RCC 7860 (cell line): ENCODE results near the gene MGRN1.

ENCODE experiments used
- DNase-seq: peaks from one replicate; pipeline ENCODE4 v3.0.0-alpha.2; 2015; ENCODE audit warnings: low spot score
- FAIRE-seq: peaks from 2 replicates; lab custom pipeline; 2012; peaks lifted over from hg19 to GRCh38; lab: Jason Lieb, UNC

Gene MGRN1

DNA sequence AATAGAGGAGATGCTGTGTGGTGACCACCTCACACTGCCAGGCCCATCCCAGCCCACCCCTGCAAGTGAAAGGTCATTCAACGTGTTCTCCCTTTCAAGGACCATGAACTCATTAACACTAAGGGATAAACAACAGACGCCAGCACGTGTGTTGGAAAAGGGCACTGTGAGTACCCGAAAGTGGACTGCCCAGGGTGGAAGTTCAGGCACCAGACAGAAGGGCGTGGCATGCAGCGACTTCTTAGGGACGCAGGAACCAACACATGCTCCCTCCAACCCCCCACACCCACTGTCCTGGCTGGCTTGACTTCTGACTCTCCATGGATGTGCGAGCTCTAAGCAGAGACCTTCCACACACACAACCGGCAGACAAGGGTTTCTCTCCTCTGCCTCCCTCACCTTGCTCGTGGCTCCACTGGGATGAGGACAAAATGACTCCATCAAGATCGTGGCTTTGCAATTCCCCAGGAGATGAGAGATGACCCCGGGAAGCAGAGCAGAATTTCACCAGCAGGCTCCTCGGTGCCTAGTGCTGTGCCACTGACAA, 20.9 kb upstream of the MGRN1 start:
- no peak for FAIRE-seq
- DNase-seq, result no peak

DNA sequence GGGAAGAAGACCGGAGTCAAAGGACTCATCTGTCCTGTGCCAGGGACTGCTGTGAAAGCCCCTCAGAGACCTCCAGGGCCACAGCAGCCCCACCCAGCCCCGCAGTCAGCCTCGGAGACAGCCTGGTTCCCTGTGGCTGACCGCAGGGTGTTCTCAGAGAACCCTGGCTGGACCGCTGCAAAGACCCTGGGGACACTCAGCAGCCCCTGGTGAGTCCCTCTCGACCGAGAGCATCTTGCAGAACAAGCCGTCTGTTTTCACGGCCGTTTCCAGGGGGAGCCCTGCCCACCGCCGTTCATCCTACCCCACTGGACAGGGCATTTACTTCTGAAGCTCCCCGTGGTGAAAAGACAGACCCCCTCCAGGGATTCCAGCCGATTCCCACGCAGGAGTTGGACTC, 20.2 kb upstream of the MGRN1 start:
- DNase-seq, result no peak
- no peak for FAIRE-seq

DNA sequence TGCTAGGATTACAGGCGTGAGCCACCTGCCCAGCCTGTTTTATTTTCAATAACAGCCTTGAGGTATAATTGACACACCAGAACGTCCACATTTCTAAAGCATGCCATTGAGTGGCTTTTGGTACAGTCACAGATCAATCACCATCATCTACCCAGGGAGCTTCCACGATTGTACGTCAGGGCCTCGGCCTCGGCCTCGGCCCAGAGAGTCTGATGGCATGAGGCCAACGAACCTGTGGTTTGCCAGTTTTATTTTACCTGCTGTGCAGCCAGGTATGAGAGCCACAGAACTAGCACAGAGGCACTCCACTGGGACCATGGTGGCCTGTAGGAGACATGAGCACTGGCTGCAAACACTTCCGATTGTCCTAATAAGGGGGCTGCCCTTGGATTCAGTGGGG, 18.3 kb upstream of the MGRN1 start:
- DNase-seq, result no peak
- no peak for FAIRE-seq

DNA sequence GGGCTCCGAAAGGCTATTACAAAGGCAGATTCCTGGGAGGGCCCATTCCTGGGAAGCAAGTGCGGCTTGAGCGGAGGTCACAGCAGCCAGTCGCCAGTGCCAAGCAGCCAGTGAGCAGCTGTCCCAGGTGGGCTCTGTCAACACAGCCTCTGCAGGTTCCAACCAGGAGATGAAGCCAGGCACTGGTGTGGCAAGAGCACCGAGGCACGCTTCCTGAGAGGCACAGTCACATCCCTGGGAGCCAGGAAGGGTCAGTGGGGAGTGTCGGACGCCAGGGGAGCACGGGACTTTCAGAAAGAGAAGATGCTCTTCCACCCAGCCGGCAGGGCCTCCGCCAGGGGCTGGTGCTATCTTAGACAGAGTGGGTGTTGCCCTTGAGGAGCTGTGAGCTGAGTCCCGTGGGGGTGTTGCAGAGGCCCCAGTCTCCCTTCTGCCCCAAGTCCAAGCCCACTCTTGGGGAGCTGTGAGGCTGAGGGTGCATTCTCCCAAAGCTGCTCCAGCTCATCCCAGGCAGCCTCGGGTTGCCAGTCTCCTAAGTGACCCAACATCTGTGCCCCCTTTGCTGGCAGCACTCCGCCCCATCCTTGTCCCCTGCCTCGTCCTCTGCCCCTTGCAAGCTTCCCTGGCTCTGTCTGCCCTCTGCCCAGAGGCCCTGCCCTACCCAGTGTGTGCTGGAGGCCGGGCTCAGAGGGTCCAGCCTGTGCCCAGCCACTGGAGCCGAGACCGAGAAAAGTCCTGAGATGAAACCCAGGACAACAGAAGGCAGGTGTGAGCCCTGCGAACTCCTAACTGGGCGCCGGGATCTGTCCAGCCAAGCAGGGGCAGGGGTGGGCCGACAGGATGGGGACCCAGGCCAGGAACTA, 16.6 kb upstream of the MGRN1 start:
- DNase-seq (no peak), FAIRE-seq (no peak)

DNA sequence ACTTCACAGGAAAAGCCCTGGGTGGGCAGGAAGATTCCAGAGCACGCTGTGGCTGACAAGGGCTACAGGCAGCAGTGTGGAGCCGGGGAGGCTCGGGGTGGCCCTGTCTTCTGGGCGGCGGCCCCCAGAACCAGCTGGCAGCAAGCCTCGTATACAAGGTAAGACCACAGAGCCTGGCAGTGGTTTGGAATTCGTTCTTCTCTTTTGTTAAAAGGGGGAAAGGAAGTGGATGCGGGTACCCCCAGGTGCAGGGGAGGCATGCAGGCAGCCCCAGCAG, 16.0 kb upstream of the MGRN1 start:
- DNase-seq, result no peak
- FAIRE-seq, result no peak

DNA sequence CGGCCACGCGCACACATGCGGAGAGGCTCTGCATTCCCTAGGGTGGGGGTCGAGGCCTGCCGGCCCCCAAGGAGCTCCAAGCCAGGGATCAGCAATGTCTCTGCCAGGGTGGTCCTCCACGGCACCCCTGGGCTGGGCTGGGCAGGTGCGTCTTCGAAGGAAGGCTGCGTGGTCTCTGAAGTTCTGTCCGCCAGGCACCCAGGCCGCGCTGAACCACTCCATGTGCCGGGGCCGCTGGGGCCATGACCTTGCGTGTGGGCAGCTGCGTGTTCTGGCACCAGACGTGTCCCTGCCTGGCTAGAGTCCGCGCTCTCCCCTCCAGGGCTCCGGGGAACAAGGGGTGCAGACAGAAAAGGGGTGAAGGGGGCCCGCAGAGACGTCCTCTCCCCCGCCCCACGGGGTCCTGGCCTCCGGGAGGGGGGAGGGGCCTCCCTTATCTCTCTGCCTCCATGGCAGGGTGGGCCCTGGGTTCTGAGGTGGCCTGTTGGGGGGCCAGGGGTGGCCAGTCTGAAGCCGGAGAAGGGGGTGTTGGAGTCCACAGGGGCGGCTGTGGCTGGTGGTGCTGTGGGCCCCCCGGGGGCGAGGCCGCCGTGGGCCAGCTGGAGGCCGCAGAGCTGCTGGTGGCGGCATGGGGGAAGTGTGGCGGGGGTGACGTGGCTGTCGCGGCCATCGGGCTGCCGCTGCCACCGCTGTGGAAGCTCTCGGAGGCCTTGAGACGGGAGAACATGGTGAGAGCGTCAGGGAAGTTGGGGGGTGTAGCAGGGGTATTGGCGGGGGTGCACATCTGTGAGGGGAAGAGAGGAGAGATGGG, 15.2 kb upstream of the MGRN1 start:
- no peak for DNase-seq
- no peak for FAIRE-seq

DNA sequence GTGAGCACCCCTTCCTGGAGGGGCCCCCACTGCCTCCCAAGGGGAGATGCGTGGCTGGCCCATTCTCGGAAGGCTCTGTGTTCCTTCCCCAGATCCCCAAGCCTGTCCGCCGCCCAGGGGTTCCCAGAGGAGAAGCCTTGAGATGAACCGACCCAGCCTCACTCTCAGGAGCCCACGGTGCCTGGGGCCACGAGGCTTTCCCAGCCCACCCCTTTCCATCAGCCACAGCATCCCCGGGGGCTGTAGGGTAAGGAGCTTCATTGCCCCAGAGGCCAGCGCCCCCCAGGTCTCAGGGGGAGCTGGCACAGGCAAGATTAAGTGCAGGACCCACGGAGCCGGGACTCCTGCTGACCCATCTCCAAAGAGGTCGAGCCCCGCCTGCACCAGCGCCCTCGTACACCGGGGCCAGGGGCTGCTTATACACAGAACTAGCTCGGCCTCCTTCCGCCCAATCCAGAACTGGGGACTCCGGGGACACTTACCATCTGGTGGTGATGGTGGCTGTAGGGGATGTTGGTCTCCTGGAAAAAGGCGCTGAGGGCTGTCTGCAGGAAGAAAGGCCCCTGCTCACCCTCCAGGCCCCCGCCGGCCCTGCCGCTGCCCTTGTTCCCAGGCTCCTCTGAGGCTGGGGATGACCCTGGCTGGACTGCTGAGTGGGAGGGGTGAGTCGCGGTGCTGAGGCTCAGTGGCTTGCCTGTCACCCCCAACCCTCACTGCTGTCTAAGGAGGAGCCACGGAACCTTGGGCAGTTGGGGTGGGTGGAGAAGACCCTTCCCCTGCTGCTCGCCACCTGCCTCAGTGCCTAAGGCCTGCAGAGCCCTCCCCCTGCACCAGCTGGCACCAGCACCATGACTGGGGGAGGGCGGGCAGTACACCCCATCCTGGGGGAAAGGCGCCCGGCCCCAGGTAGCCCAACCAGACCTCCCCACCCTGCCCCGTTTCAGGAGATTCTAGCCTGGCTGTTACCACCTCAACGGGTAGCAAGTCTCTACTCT, 14.3 kb upstream of the MGRN1 start:
- FAIRE-seq (no peak), DNase-seq (no peak)

DNA sequence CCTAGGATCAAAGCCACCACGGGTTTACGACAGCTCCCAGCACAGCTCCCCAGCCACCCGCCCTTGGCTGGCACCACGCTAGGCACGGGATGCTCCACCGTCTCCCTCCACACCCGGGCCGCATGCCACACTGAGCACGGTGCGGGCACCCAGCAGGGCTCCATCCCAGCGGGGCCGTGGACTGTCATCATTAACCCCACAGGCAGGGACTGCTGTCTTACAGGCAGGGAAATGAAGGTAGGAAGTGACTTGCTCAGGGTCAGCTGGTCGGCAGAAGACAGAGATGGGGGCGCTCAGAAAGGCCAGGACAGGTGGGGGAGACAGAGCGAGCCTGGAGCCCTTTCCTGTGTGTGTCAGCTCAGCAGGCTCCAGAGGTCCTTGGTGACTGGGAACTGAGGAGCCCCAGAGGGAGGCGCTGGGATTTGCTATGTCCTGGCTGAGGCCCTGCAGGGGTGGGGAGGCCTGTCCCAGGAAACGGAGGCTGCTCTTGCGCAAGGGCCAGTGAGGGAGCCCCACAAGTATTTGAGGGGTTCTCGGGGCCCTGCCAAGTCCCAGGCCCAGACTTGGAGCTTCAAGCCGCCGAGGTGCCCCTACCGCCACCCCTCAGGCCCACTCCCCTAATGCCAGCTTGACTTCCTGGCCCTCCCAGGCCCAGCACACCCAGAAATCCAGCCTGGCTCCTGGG, 13.1 kb upstream of the MGRN1 start:
- no peak for DNase-seq
- FAIRE-seq, result no peak

DNA sequence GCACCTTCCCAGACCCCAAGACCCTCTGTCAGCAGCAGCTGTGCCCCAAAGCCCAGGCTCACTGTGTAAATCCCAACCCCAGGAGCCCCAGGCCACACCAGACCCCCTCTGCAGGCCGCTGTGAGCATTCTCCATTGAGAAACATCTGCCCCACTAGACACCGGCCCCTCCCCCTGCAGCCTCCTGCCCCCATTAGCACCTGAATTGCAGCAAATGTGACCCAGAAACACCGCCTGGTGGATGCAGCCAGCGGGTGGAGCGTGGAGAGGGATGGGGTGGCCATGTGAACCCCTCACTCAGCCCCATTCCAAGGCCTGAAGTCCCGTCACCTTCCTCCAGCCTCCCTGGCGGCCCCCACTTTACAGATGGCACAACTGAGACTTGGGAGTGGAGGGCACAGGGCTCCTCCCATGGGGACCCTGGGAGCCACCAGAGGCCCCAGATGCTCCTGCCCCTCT, 12.1 kb upstream of the MGRN1 start:
- FAIRE-seq, result no peak
- no peak for DNase-seq

DNA sequence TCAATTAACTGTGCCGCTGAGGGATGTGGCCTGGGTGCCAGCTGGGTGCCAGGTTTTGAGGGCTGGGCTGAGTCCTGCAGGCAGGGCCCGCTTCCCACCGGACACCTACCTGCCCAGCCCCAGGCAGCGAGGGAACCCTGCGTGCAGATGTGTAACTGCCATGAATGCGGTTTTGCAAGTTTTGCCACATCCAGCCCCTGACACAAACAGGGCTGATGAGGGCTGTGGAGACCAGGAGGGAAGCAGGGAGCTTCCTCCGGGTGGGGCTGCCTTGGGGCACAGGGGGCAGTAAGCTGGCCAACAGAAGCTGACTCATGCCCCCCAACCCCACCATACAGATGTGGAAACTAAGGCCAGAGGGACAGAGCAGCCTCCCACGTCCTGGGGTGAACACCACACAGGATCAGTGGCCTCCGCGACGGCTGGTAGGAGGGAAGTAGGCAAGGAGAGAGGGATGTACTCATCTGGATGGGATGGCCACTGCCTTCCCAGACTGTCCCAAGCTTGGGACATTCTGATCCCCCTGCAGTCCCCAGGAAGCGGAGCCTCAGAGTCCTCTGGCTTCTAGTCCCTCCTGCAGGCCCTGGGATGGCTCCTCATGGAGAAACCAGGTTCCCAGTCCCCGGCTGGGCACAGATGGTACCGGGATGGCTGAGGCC, 11.5 kb upstream of the MGRN1 start:
- FAIRE-seq (no peak), DNase-seq (no peak)

DNA sequence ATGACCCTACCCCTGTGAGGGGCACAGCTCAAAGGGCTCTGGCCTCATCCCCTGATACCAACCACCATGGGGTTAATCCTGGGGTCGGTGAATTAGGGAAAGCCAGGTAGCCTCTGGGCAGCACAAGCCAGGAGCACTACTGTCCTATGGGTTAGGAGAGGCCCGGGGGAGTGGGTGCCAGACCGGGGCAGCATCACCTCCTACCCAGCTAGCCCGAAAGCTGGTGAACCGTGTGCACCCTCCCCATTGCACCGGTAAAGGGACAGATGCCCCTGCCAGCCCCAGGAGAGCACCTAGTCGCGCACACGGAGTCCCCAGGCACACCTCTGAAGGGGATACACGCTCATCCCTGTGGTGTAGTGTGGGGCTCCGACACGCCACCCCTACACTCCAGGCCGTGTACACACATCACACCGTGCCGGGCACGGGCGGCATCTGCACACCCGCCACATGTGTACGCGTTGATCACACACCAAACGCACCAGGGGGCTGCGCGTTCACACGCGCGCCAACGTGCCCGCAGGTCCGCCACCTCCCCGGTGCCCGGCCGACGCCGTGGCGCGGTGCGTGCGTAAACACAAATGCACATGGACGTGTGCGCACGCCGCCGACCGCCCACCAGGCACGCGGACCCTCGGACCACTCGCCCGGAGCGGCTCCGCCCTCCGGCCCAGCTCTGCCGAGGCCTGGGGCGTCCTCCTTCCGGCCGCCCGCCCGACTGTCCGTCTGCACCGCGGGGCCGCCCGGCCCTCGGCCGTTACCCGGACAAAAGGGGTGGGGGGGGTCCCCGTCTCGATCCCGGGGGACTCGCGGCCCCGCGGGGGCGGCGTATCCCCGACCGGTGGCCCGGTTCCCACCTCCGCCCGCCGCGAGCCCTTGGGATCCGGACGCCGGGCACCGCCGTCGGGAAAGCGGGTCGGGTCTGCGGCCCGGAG, 10.7 kb upstream of the MGRN1 start:
- peak; percentile 6 for DNase-seq

DNA sequence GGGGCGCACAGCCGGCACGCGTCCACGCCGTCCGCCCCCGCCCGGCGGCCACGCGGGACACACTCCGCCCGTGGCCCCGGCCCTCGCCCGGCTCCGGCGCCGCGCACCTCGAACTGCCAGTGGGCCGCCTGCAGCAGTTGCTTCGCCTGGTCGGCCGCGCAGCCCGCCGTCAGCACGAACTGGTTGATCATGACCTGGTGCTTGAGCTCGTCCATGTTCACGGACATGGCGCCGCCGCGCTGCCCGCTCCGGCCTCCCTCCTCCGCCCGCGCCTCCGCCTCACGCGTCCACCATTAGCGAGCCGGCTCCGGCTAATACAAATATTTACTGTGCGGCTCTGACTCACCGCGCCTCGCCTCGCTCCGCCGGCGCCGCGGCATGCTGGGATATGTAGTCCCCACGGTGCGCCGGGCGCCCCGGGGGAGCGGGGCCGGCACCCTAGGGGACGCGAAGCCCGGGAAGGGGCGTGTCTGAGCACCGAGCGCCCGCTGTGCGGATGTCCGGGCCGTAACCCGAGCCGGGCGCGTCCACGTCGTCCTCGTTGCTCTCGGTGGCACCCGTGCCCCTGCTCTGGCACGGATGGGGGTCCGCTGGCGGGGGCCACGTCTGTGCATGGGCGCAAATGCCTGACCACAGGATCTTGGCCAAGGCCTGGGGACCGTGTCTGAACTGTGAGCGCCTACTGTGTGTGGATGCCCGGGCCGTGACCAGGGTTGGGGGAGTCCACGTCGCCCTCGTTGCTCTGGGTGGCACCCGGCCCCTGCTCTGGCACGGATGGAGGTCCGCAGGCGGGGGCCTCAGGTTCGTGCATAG, 9.8 kb upstream of the MGRN1 start, which contains the start of gene UBALD1:
UBALD1 (minus strand) TSS at position 318 of the 813 bp plus-strand sequence; CDS start at position 227, 91 bp downstream.
- DNase-seq, result peak; percentile 71

More for the DNA sequence above, 10.7 kb upstream of the MGRN1 start:
- no peak for FAIRE-seq

DNA sequence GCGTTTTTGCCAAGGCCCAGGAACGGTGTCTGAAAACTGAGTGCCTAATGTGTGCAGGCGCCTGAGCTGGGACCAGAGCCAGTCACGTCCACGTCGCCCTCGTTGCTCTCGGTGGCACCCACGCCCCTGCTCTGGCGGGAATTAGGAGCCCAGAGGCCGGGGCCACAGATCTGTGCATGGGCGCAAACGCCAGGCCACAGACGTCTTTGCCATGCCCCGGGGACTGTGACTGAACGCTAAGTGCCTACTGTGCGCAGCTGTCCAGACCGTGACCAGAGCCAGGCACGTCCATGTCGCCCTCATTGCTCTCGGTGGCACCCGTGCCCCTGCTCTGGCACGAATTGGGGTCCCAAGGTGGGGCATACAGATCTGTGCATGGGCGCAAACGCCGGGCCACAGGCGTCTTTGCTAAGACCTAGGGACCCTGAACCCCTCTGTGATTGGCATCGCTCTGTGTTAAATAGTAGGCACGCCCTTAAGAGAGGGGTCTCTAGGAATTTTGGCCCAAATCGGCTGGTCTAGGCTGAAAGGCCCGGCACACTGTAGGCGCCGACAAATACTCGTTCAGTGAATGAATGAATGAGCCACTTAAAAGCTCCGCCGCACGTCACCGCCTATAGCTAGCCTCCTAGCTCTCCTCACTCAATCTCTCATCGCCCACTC, 9.1 kb upstream of the MGRN1 start:
- no peak for DNase-seq
- FAIRE-seq, result no peak

More for the DNA sequence above, 9.8 kb upstream of the MGRN1 start, which contains the start of gene UBALD1:
- FAIRE-seq, result no peak

DNA sequence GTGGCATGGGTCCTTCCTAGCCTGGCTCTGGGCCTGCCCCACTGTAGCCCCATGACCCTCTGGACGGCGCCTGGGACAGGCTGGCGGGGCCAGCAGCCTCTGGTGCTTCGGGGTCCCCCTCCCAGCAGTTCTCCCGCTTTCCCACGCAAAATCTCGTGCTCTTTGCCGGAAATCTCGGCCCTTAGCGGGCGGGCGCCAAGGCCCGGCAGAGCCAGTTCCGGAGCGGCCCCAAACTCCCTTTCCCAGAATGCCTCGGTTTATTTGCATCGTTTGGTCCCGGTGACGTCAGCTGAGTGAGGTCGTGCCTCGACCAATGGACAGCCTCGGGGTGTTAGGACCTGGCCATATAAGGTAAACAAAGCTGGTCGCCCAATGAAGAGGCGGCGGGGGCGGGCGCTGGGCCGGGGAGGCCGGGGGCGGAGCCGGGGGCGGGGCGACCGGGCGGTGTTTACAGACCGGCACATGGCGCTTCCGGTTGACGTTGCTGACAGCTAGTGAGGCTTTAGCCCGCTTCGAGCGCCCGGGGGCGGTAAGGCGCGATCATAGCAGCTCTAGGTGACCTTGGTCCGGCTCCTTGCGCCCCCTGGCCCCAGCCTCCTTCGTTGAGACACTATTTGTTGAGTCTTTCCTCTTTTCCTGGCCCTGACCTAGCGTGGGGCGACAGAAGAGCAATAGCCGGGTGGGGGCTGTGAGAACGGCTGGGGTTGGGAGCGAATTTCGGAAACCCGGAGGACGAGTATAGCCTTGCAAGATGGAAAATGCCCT, 8.4 kb upstream of the MGRN1 start:
- peak; percentile 99 for DNase-seq
- FAIRE-seq, result peak; percentile 77

DNA sequence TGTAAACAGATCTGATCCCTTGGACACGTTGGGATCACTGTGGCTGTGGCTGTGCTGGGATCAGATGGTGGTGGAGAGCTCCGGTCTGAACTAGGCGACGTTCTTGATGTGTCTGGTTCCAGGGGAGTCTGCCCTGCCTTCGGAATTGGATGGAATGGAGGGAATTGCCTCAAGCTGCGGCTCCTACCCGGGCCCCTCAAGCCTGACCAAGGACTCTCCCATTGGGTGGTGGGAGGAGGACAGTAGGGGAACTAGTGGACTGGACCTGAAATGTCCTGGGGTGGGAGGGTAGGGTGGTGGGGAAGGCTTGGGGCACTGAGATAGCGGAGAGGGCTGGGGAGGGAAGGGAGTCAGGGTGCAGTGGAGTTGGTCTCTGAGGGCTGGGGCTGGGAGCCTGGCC, 6.7 kb upstream of the MGRN1 start:
- FAIRE-seq, result no peak
- DNase-seq, result no peak
